Right renal cortex interstitium (tissue), 3 donors: ENCODE measurements around the gene ZNF429. TPM values are rescaled to one million over a fixed set of nuclear protein-coding genes. Genes with fewer than 3 reads are reported as not detected.

Experiments used
- DNase-seq, 3 donors: peaks; one replicate each; pipeline ENCODE4 v3.0.0-alpha.2; 2013; ENCODE audit warnings: low read depth in 3 of 3, low spot score in 2 of 3
- polyA plus RNA-seq, 3 donors: library from polyadenylated mRNA; unstranded; fragments of 120-200 nt; gene quantifications; one replicate each; pipeline ENCODE4 v1.2.1, GENCODE V29; 2013; ENCODE audit not compliant: insufficient read length in 3 of 3

The ZNF429 gene
- polyA plus RNA-seq, 3 donors, result 23.4 to 27.1 (median 25.5) TPM

GRCh38 chr19:21587549-21587948 is 82.1 kb downstream of the ZNF429 start:
- no peak for DNase-seq

- no peak for DNase-seq
These were observed 82.7 kb downstream of the ZNF429 start for GRCh38 chr19:21588065-21588601.

GRCh38 chr19:21590867-21591266 is 85.5 kb downstream of the ZNF429 start:
- DNase-seq, result no peak

- no peak for DNase-seq
These were observed 87.6 kb downstream of the ZNF429 start for GRCh38 chr19:21593008-21593481.

- no peak for DNase-seq
These were observed 88.1 kb downstream of the ZNF429 start for GRCh38 chr19:21593502-21593901.

- no peak for DNase-seq
These were observed 88.8 kb downstream of the ZNF429 start for GRCh38 chr19:21593934-21594820.

GRCh38 chr19:21595185-21595584 is 89.8 kb downstream of the ZNF429 start:
- DNase-seq, result no peak

GRCh38 chr19:21602082-21602658 is 96.8 kb downstream of the ZNF429 start:
- no peak for DNase-seq

- DNase-seq, result peak in 1 of 3 donors; percentile 23
These were observed 97.4 kb downstream of the ZNF429 start for GRCh38 chr19:21602659-21603430.

GRCh38 chr19:21603431-21604231 is 98.2 kb downstream of the ZNF429 start:
- peak in 1 of 3 donors; percentile 32 for DNase-seq

GRCh38 chr19:21604351-21604926 is 99.0 kb downstream of the ZNF429 start:
- DNase-seq, result peak in 1 of 3 donors; percentile 39

Other genes starting within 250 kb of the ZNF429 start
- 10 to 100 TPM; 17.4 to 21.2 (median 20.9) TPM for gene ZNF708, start 176.2 kb upstream of the ZNF429 start, polyA plus RNA-seq
- gene ZNF738, start 146.6 kb upstream of the ZNF429 start, polyA plus RNA-seq, result 10 to 100 TPM; 33.1 to 34.5 (median 34.3) TPM
- 10 to 100 TPM; 19.5 to 25.3 (median 22.3) TPM for gene ZNF493, start 108.5 kb upstream of the ZNF429 start, polyA plus RNA-seq